Neural progenitor cell (in vitro differentiated cells): ENCODE data around the gene MS4A10.

Experiments
- EZH2 ChIP-seq: fragments of 200-600 bp; sonication (generic); IDR thresholded peaks from 2 replicates; pipeline ENCODE4 v1.6.1; 2017; ENCODE audit warnings: antibody characterized with exemption, mild to moderate bottlenecking, moderate library complexity
- EZH2phosphoT487 ChIP-seq: fragments of 200-600 bp; sonication (generic); IDR thresholded peaks from 2 replicates; pipeline ENCODE4 v1.6.1; 2017; ENCODE audit warnings: antibody characterized with exemption
- TF ChIP-seq, protein P1 (sequence below): fragments of 200-600 bp; sonication (generic); IDR thresholded peaks from 2 replicates; pipeline ENCODE4 v1.5.1; 2017; ENCODE audit warnings: antibody characterized with exemption, mild to moderate bottlenecking

DNA sequence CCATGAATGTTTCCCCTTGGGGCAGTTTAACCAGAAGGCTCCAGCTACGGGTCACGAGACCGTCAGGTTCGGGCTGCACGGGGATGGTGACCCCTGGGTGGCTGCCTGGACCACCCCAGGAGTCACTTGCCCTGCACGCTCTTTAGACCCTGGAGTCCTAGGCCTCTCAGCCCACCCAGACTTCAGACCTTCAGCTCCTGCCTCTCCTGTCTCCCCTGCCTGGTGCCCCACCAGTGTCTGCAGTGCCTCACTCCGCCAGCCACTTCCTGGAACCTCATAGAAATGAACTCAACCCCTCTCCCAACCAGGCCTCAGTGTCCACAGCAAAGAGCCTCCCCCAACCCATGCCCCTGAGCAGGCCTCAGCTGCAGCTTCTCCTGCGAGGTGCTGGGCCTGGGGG lies 12.5 kb upstream of the MS4A10 start:
- TF ChIP-seq, protein P1, sequence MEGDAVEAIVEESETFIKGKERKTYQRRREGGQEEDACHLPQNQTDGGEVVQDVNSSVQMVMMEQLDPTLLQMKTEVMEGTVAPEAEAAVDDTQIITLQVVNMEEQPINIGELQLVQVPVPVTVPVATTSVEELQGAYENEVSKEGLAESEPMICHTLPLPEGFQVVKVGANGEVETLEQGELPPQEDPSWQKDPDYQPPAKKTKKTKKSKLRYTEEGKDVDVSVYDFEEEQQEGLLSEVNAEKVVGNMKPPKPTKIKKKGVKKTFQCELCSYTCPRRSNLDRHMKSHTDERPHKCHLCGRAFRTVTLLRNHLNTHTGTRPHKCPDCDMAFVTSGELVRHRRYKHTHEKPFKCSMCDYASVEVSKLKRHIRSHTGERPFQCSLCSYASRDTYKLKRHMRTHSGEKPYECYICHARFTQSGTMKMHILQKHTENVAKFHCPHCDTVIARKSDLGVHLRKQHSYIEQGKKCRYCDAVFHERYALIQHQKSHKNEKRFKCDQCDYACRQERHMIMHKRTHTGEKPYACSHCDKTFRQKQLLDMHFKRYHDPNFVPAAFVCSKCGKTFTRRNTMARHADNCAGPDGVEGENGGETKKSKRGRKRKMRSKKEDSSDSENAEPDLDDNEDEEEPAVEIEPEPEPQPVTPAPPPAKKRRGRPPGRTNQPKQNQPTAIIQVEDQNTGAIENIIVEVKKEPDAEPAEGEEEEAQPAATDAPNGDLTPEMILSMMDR = no peak
- TF ChIP-seq EZH2 = no peak
- TF ChIP-seq EZH2phosphoT487 = no peak
